GM03348 (cell line): Measurements from ENCODE around the gene PPIP5K1.
"Not testable (repeated sequence)": the region's sequence is repeated elsewhere in the genome, so short reads cannot be mapped to it uniquely, and the experiment has no call there.

Source experiments
- DNase-seq: peaks from one replicate; pipeline ENCODE4 v3.0.0; 2012; ENCODE audit warnings: low spot score

Gene PPIP5K1

GRCh38 chr15:43589778-43590466 lies at the start of gene PPIP5K1:
PPIP5K1 (minus strand) TSS chr15:43590208; CDS start chr15:43584504, 5,704 bp downstream.
- DNase-seq: not testable (repeated sequence)

GRCh38 chr15:43638464-43639204 lies 48.6 kb upstream of the PPIP5K1 start:
- not testable (repeated sequence) for DNase-seq

GRCh38 chr15:43626937-43627336 lies 36.9 kb upstream of the PPIP5K1 start:
- not testable (repeated sequence) for DNase-seq

- peak; percentile 10 for DNase-seq
These were observed 35.1 kb upstream of the PPIP5K1 start for GRCh38 chr15:43625106-43625505.

- not testable (repeated sequence) for DNase-seq
These were observed 32.2 kb upstream of the PPIP5K1 start for GRCh38 chr15:43622068-43622799.

GRCh38 chr15:43618700-43619099 lies 28.7 kb upstream of the PPIP5K1 start, which contains the start of gene STRC:
STRC (minus strand) TSS chr15:43618800; CDS start chr15:43618722, 78 bp downstream.
- DNase-seq: not testable (repeated sequence)

GRCh38 chr15:43617750-43618149 lies 27.7 kb upstream of the PPIP5K1 start:
- DNase-seq: not testable (repeated sequence)

GRCh38 chr15:43602233-43602632 lies 12.2 kb upstream of the PPIP5K1 start:
- DNase-seq: not testable (repeated sequence)

GRCh38 chr15:43600200-43600599 lies 10.2 kb upstream of the PPIP5K1 start:
- not testable (repeated sequence) for DNase-seq

- not testable (repeated sequence) for DNase-seq
These were observed 9.1 kb upstream of the PPIP5K1 start for GRCh38 chr15:43599131-43599530.

GRCh38 chr15:43593328-43594190 lies 3.6 kb upstream of the PPIP5K1 start, which contains the start of gene CKMT1B:
CKMT1B (plus strand) TSS chr15:43594027; CDS start chr15:43594219, 192 bp downstream.
- not testable (repeated sequence) for DNase-seq

- not testable (repeated sequence) for DNase-seq
These were observed 2.8 kb upstream of the PPIP5K1 start for GRCh38 chr15:43592841-43593240.

GRCh38 chr15:43574607-43575006 lies 15.4 kb downstream of the PPIP5K1 start:
- DNase-seq: not testable (repeated sequence)

GRCh38 chr15:43566615-43567014 lies 23.4 kb downstream of the PPIP5K1 start:
- not testable (repeated sequence) for DNase-seq

GRCh38 chr15:43563793-43564192 lies 26.2 kb downstream of the PPIP5K1 start:
- DNase-seq: not testable (repeated sequence)

GRCh38 chr15:43562753-43563152 lies 27.3 kb downstream of the PPIP5K1 start:
- DNase-seq: not testable (repeated sequence)

GRCh38 chr15:43552986-43553385 lies 37.0 kb downstream of the PPIP5K1 start:
- no peak for DNase-seq

GRCh38 chr15:43552256-43552655 lies 37.8 kb downstream of the PPIP5K1 start:
- DNase-seq: no peak

- DNase-seq: peak; percentile 59
These were observed 39.3 kb downstream of the PPIP5K1 start for GRCh38 chr15:43550527-43551363.

- DNase-seq: no peak
These were observed 42.5 kb downstream of the PPIP5K1 start for GRCh38 chr15:43547539-43547938.
